ENCODE data around the gene MRGPRG. TPM values are rescaled to one million over a fixed set of nuclear protein-coding genes. Genes with fewer than 3 reads are reported as not detected.
"Not testable (repeated sequence)": the region's sequence is repeated elsewhere in the genome, so short reads cannot be mapped to it uniquely, and the experiment has no call there.

MRGPRG gene
- total RNA-seq, 1 experiment from 2014 or later: not detected

- CTCF ChIA-PET; intact Hi-C loops (cut with micrococcal nuclease); H3K9me2 ChIP-seq (replicated peaks; ENCODE audit: low read length); H4K20me1 ChIP-seq (ENCODE audit: low read length); H3K79me2 ChIP-seq (ENCODE audit: low read length); ATAC-seq; H3F3A ChIP-seq (ENCODE audit: low read length, unreplicated experiment); BruUV-seq (replicated peaks); H3K9ac ChIP-seq (ENCODE audit: low read length); DNase-seq; H3K27ac ChIP-seq (ENCODE audit: low read length); H2AFZ ChIP-seq (ENCODE audit: low read length); H3K9me3 ChIP-seq (ENCODE audit: low read length); POLR2A ChIA-PET (ENCODE audit: unreplicated experiment); H3K36me3 ChIP-seq (ENCODE audit: low read depth, low read length); H3K4me1 ChIP-seq (ENCODE audit: insufficient read depth, low read length); H3K27me3 ChIP-seq (ENCODE audit: low read length); H3K4me3 ChIP-seq (ENCODE audit: low read length); H3K4me2 ChIP-seq (ENCODE audit: low read length): not testable (repeated sequence)
Observed at GRCh38 chr11:3254773-3255172, 36.2 kb upstream of the MRGPRG start.

DNA sequence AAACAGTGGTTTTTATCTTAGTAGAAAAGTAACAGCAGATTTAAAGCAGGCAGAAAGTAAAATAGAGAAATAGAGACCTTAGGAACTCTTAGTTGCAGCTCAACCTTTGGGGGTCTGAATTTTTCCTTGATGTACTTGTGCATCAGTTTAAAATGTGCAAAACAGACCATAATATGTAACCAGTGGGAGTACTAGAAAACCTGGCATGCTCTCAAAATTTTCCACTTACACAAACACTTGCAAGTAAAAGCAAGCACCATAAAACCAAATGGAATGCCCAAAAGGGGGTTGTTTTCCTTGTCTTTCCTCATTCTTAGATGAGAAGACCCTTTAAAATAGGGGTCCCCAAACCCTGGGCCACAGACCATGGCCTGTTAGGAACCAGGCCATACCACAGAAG is 26.5 kb upstream of the MRGPRG start:
- ChIA-PET POLR2A (ENCODE audit: unreplicated experiment) (no interaction called here), CTCF (no interaction called here)
- Histone ChIP-seq H3K27me3 (ENCODE audit: low read length) (peaks cover 8% of the 10 kb centered on the region; the same call in 1 of the 2 replicates), H3K4me3 (ENCODE audit: low read length) (no peak overlapping the region), H3K36me3 (ENCODE audit: low read depth, low read length) (no peaks in the 10 kb centered on the region), H3K27ac (ENCODE audit: low read length) (no peak overlapping the region), H3K4me1 (ENCODE audit: insufficient read depth, low read length) (no peaks in the 10 kb centered on the region), H3F3A (ENCODE audit: low read length, unreplicated experiment) (no peaks in the 10 kb centered on the region), H3K9me3 (ENCODE audit: low read length) (no peaks in the 10 kb centered on the region), H3K4me2 (ENCODE audit: low read length) (no peak overlapping the region), H3K9ac (ENCODE audit: low read length) (no peak overlapping the region), H2AFZ (ENCODE audit: low read length) (no peak overlapping the region), H4K20me1 (ENCODE audit: low read length) (no peaks in the 10 kb centered on the region), H3K79me2 (ENCODE audit: low read length) (no peaks in the 10 kb centered on the region), H3K9me2 (replicated peaks; ENCODE audit: low read length) (no peaks in the 10 kb centered on the region)
- ATAC-seq (no peak), DNase-seq (no peak)
- no TSS peak for BruUV-seq (replicated peaks)
- TF ChIP-seq EZH2phosphoT487 (IDR thresholded peaks at IDR 0.05; ENCODE audit: borderline replicate concordance, low read length) (no peak), EZH2 (IDR thresholded peaks at IDR 0.05; ENCODE audit: low read length, unreplicated experiment) (no peak)
- TF ChIP-seq, protein P1, sequence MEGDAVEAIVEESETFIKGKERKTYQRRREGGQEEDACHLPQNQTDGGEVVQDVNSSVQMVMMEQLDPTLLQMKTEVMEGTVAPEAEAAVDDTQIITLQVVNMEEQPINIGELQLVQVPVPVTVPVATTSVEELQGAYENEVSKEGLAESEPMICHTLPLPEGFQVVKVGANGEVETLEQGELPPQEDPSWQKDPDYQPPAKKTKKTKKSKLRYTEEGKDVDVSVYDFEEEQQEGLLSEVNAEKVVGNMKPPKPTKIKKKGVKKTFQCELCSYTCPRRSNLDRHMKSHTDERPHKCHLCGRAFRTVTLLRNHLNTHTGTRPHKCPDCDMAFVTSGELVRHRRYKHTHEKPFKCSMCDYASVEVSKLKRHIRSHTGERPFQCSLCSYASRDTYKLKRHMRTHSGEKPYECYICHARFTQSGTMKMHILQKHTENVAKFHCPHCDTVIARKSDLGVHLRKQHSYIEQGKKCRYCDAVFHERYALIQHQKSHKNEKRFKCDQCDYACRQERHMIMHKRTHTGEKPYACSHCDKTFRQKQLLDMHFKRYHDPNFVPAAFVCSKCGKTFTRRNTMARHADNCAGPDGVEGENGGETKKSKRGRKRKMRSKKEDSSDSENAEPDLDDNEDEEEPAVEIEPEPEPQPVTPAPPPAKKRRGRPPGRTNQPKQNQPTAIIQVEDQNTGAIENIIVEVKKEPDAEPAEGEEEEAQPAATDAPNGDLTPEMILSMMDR (conservative IDR thresholded peaks at IDR 0.05; ENCODE audit: low read depth, low read length): no peak
- intact Hi-C loops (cut with micrococcal nuclease): no loop called here

GRCh38 chr11:3243880-3244279 is 25.3 kb upstream of the MRGPRG start:
- Histone ChIP-seq H4K20me1 (ENCODE audit: low read length) (no peaks in the 10 kb centered on the region), H3K4me2 (ENCODE audit: low read length) (no peak overlapping the region), H3K4me3 (ENCODE audit: low read length) (no peak overlapping the region), H2AFZ (ENCODE audit: low read length) (no peak overlapping the region), H3K9me3 (ENCODE audit: low read length) (no peaks in the 10 kb centered on the region), H3K27ac (ENCODE audit: low read length) (no peak overlapping the region), H3K4me1 (ENCODE audit: insufficient read depth, low read length) (no peaks in the 10 kb centered on the region), H3K27me3 (ENCODE audit: low read length) (peaks cover 15% of the 10 kb centered on the region; the same call in 1 of the 2 replicates), H3K9me2 (replicated peaks; ENCODE audit: low read length) (no peaks in the 10 kb centered on the region), H3K36me3 (ENCODE audit: low read depth, low read length) (no peaks in the 10 kb centered on the region), H3K79me2 (ENCODE audit: low read length) (no peaks in the 10 kb centered on the region), H3K9ac (ENCODE audit: low read length) (no peak overlapping the region), H3F3A (ENCODE audit: low read length, unreplicated experiment) (no peaks in the 10 kb centered on the region)
- ChIA-PET POLR2A (ENCODE audit: unreplicated experiment) (no interaction called here), CTCF (no interaction called here)
- DNase-seq: no peak
- no TSS peak for BruUV-seq (replicated peaks)
- no peak for TF ChIP-seq EZH2 (IDR thresholded peaks at IDR 0.05; ENCODE audit: low read length, unreplicated experiment)
- no peak for TF ChIP-seq EZH2phosphoT487 (IDR thresholded peaks at IDR 0.05; ENCODE audit: borderline replicate concordance, low read length)
- TF ChIP-seq, protein P1 (conservative IDR thresholded peaks at IDR 0.05; ENCODE audit: low read depth, low read length): no peak
- ATAC-seq: no peak
- intact Hi-C loops (cut with micrococcal nuclease): no loop called here

All from PC-3 (cell line).